WTC11 (cell line): Measurements from ENCODE around the gene PIK3C3. TPM values are rescaled to one million over a fixed set of nuclear protein-coding genes. Genes with fewer than 3 reads are reported as not detected.

Source experiments
- ATAC-seq: fragments of 200-7000 bp; cut with Tn5 transposase; 2 replicates; pipeline ENCODE4 v1.10.0; 2021; ENCODE audit warnings: mild to moderate bottlenecking, moderate library complexity
- CTCF ChIA-PET: fragments of 300-600 bp; sonication (Branson Sonifier 250); formaldehyde crosslinking; loops from one replicate; lab custom pipeline; 2021; ENCODE audit warnings: antibody characterized with exemption; lab: Charles Lee
- POLR2A ChIA-PET: fragments of 350-600 bp; sonication (Branson Sonifier 250); formaldehyde crosslinking; loops from one replicate; lab custom pipeline; 2021; ENCODE audit warnings: antibody characterized with exemption; lab: Charles Lee
- DNase-seq: peaks from one replicate; pipeline ENCODE4 v3.0.0; 2021; ENCODE audit warnings: low spot score
- H3K27ac Mint-ChIP-seq: 2 replicates; pipeline ENCODE4 v1.8.0; 2021; ENCODE audit warnings: mixed read lengths
- H3K27me3 Mint-ChIP-seq: 2 replicates; pipeline ENCODE4 v1.8.0; 2021; ENCODE audit warnings: low read depth, mild to moderate bottlenecking, moderate library complexity, mixed read lengths
- H3K36me3 Mint-ChIP-seq: 2 replicates; pipeline ENCODE4 v1.8.0; 2021; ENCODE audit warnings: mixed read lengths
- H3K4me1 Mint-ChIP-seq: 2 replicates; pipeline ENCODE4 v1.8.0; 2022; ENCODE audit warnings: mixed read lengths
- H3K4me3 Mint-ChIP-seq: 2 replicates; pipeline ENCODE4 v1.8.0; 2021; ENCODE audit warnings: mild to moderate bottlenecking, moderate library complexity, mixed read lengths
- H3K9me3 Mint-ChIP-seq: 2 replicates; pipeline ENCODE4 v1.8.0; 2021; ENCODE audit warnings: mixed read lengths
- CREM ChIP-seq: sonication (generic); formaldehyde crosslinking; IDR thresholded peaks from 2 replicates; pipeline ENCODE4 v1.8.1; 2022; ENCODE audit warnings: mild to moderate bottlenecking, missing genetic modification reagents, moderate library complexity
- ELF4 ChIP-seq: sonication (generic); formaldehyde crosslinking; IDR thresholded peaks from 2 replicates; pipeline ENCODE4 v1.8.1; 2022; ENCODE audit warnings: low read depth, mild to moderate bottlenecking, moderate library complexity, missing genetic modification reagents
- EMX1 ChIP-seq: fragments of 250-450 bp; sonication (Bioruptor Pico); IDR thresholded peaks from 2 replicates; pipeline ENCODE4 v1.8.0; 2021; ENCODE audit warnings: mild to moderate bottlenecking
- ESRRA ChIP-seq: sonication (generic); formaldehyde crosslinking; IDR thresholded peaks from 2 replicates; pipeline ENCODE4 v1.8.1; 2022; ENCODE audit warnings: mild to moderate bottlenecking, missing genetic modification reagents, borderline replicate concordance
- FOXJ3 ChIP-seq: sonication (generic); formaldehyde crosslinking; IDR thresholded peaks from 2 replicates; pipeline ENCODE4 v1.9.0; 2021; ENCODE audit warnings: missing genetic modification reagents, mild to moderate bottlenecking, borderline replicate concordance
- GABPB1 ChIP-seq: sonication (generic); formaldehyde crosslinking; IDR thresholded peaks from 2 replicates; pipeline ENCODE4 v1.8.1; 2023; ENCODE audit warnings: mild to moderate bottlenecking, missing genetic modification reagents
- NR1H2 ChIP-seq: sonication (generic); formaldehyde crosslinking; IDR thresholded peaks from 2 replicates; pipeline ENCODE4 v1.9.0; 2021; ENCODE audit warnings: mild to moderate bottlenecking, moderate library complexity, missing genetic modification reagents
- NR2C2 ChIP-seq: sonication (generic); formaldehyde crosslinking; IDR thresholded peaks from 2 replicates; pipeline ENCODE4 v1.8.0; 2022; ENCODE audit warnings: mild to moderate bottlenecking, missing genetic modification reagents
- RELA ChIP-seq: sonication (generic); formaldehyde crosslinking; IDR thresholded peaks from 2 replicates; pipeline ENCODE4 v1.8.1; 2022; ENCODE audit warnings: missing genetic modification reagents, mild to moderate bottlenecking, borderline replicate concordance
- SMAD4 ChIP-seq: sonication (generic); formaldehyde crosslinking; IDR thresholded peaks from 2 replicates; pipeline ENCODE4 v1.8.0; 2022; ENCODE audit warnings: mild to moderate bottlenecking, missing genetic modification reagents
- ZNF219 ChIP-seq: sonication (generic); formaldehyde crosslinking; IDR thresholded peaks from 2 replicates; pipeline ENCODE4 v1.8.0; 2023; ENCODE audit warnings: missing genetic modification reagents, mild to moderate bottlenecking, borderline replicate concordance
- ZNF232 ChIP-seq: sonication (generic); formaldehyde crosslinking; IDR thresholded peaks from 2 replicates; pipeline ENCODE4 v1.8.0; 2022; ENCODE audit warnings: mild to moderate bottlenecking, missing genetic modification reagents
- ZNF317 ChIP-seq: sonication (generic); formaldehyde crosslinking; IDR thresholded peaks from 2 replicates; pipeline ENCODE4 v1.8.1; 2023; ENCODE audit warnings: low read depth, mild to moderate bottlenecking, moderate library complexity, missing genetic modification reagents, borderline replicate concordance
- total RNA-seq: library from RNA; stranded (reverse); gene quantifications from 3 replicates; pipeline ENCODE4 v1.2.3, GENCODE V29; 2021
- TF ChIP-seq, protein P1 (sequence below): sonication (generic); formaldehyde crosslinking; conservative IDR thresholded peaks from 2 replicates; pipeline ENCODE4 v1.8.1; 2023; ENCODE audit warnings: mild to moderate bottlenecking, low read depth, missing genetic modification reagents, moderate library complexity
- TF ChIP-seq, protein P2 (sequence below): sonication (generic); formaldehyde crosslinking; IDR thresholded peaks from 2 replicates; pipeline ENCODE4 v1.8.0; 2023; ENCODE audit warnings: mild to moderate bottlenecking, missing genetic modification reagents
- TF ChIP-seq, protein P3 (sequence below): sonication (generic); formaldehyde crosslinking; IDR thresholded peaks from 2 replicates; pipeline ENCODE4 v1.8.0; 2022; ENCODE audit warnings: mild to moderate bottlenecking, missing genetic modification reagents
- TF ChIP-seq, protein P4 (sequence below): sonication (generic); formaldehyde crosslinking; IDR thresholded peaks from 2 replicates; pipeline ENCODE4 v1.8.1; 2022; ENCODE audit warnings: missing genetic modification reagents, borderline replicate concordance
- TF ChIP-seq, protein P5 (sequence below): fragments of 250-450 bp; sonication (Bioruptor Pico); IDR thresholded peaks from 2 replicates; pipeline ENCODE4 v1.9.0; 2021; ENCODE audit warnings: moderate library complexity, mild to moderate bottlenecking, inconsistent platforms, borderline replicate concordance
- TF ChIP-seq, protein P6 (sequence below): sonication (generic); formaldehyde crosslinking; IDR thresholded peaks from 2 replicates; pipeline ENCODE4 v1.8.0; 2022; ENCODE audit warnings: missing genetic modification reagents

PIK3C3 gene
- total RNA-seq, 1 experiment from 2014 or later: 40.4 TPM

DNA sequence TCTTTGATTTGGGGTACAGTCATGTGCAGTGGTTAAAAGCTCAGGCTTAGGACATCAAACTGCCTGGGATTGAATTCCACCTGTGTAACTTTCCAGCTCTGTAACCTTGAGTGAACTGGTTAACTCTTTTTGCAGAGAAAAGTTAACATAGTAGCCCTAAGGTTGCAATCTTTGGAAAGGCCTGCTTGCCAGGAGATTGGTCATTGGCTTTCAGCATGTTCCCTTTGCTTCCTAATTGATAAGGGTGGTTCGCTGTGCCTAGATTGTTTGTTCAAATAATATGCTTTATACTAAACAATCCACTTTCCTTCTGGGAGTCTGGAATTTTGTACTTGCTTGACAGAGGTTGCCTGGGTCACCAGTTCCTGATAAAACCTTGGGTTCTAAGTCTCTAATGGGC is 86.8 kb downstream of the PIK3C3 start (continued):
- TF ChIP-seq, protein P1, sequence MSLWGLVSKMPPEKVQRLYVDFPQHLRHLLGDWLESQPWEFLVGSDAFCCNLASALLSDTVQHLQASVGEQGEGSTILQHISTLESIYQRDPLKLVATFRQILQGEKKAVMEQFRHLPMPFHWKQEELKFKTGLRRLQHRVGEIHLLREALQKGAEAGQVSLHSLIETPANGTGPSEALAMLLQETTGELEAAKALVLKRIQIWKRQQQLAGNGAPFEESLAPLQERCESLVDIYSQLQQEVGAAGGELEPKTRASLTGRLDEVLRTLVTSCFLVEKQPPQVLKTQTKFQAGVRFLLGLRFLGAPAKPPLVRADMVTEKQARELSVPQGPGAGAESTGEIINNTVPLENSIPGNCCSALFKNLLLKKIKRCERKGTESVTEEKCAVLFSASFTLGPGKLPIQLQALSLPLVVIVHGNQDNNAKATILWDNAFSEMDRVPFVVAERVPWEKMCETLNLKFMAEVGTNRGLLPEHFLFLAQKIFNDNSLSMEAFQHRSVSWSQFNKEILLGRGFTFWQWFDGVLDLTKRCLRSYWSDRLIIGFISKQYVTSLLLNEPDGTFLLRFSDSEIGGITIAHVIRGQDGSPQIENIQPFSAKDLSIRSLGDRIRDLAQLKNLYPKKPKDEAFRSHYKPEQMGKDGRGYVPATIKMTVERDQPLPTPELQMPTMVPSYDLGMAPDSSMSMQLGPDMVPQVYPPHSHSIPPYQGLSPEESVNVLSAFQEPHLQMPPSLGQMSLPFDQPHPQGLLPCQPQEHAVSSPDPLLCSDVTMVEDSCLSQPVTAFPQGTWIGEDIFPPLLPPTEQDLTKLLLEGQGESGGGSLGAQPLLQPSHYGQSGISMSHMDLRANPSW (CRISPR knock-in tag): no peak
- TF ChIP-seq NR2C2 (no peak), EMX1 (CRISPR knock-in tag) (no peak), ELF4 (CRISPR knock-in tag) (no peak), ZNF317 (CRISPR knock-in tag) (no peak)
- TF ChIP-seq, protein P2, sequence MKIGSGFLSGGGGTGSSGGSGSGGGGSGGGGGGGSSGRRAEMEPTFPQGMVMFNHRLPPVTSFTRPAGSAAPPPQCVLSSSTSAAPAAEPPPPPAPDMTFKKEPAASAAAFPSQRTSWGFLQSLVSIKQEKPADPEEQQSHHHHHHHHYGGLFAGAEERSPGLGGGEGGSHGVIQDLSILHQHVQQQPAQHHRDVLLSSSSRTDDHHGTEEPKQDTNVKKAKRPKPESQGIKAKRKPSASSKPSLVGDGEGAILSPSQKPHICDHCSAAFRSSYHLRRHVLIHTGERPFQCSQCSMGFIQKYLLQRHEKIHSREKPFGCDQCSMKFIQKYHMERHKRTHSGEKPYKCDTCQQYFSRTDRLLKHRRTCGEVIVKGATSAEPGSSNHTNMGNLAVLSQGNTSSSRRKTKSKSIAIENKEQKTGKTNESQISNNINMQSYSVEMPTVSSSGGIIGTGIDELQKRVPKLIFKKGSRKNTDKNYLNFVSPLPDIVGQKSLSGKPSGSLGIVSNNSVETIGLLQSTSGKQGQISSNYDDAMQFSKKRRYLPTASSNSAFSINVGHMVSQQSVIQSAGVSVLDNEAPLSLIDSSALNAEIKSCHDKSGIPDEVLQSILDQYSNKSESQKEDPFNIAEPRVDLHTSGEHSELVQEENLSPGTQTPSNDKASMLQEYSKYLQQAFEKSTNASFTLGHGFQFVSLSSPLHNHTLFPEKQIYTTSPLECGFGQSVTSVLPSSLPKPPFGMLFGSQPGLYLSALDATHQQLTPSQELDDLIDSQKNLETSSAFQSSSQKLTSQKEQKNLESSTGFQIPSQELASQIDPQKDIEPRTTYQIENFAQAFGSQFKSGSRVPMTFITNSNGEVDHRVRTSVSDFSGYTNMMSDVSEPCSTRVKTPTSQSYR (CRISPR knock-in tag): no peak
- TF ChIP-seq, protein P3, sequence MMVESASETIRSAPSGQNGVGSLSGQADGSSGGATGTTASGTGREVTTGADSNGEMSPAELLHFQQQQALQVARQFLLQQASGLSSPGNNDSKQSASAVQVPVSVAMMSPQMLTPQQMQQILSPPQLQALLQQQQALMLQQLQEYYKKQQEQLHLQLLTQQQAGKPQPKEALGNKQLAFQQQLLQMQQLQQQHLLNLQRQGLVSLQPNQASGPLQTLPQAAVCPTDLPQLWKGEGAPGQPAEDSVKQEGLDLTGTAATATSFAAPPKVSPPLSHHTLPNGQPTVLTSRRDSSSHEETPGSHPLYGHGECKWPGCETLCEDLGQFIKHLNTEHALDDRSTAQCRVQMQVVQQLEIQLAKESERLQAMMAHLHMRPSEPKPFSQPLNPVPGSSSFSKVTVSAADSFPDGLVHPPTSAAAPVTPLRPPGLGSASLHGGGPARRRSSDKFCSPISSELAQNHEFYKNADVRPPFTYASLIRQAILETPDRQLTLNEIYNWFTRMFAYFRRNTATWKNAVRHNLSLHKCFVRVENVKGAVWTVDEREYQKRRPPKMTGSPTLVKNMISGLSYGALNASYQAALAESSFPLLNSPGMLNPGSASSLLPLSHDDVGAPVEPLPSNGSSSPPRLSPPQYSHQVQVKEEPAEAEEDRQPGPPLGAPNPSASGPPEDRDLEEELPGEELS (CRISPR knock-in tag): no peak
- TF ChIP-seq, protein P4, sequence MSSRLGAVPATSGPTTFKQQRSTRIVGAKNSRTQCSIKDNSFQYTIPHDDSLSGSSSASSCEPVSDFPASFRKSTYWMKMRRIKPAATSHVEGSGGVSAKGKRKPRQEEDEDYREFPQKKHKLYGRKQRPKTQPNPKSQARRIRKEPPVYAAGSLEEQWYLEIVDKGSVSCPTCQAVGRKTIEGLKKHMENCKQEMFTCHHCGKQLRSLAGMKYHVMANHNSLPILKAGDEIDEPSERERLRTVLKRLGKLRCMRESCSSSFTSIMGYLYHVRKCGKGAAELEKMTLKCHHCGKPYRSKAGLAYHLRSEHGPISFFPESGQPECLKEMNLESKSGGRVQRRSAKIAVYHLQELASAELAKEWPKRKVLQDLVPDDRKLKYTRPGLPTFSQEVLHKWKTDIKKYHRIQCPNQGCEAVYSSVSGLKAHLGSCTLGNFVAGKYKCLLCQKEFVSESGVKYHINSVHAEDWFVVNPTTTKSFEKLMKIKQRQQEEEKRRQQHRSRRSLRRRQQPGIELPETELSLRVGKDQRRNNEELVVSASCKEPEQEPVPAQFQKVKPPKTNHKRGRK (CRISPR knock-in tag): no peak

DNA sequence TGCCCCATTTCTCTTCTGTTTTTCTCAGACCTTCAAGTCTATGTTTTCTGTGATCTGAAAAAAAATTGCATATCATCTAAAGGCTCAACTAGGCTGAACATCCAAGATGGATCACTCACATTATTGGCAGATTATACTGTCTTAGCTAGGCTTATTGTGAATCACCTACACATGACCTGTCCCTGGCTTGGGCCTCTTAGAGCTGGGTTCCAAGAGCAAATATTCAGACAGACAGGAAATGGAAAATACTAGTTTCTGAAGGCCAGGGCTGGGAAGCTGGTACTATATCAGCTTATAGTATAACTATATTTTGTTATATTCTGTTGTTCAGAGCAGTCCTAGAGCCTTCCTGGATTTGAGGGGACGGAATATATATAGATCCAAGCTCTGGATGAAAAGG is 90.3 kb downstream of the PIK3C3 start:
- no peaks in the 10 kb centered on the region for H3K27me3 Mint-ChIP-seq
- DNase-seq (no peak), ATAC-seq (no peak)
- ChIA-PET CTCF (interaction anchor here (0.8 to 1.7 kb wide), 3 partner anchors 8 to 17 kb away, joined by 3 to 5 read pairs (median 4); no protein-coding TSS in a partner anchor), POLR2A (no interaction called here)
- H3K4me3 Mint-ChIP-seq: no peak overlapping the region
- no peak overlapping the region for H3K27ac Mint-ChIP-seq
- no peaks in the 10 kb centered on the region for H3K9me3 Mint-ChIP-seq
- peaks cover 22% of the 10 kb centered on the region for H3K36me3 Mint-ChIP-seq
- H3K4me1 Mint-ChIP-seq: peaks cover 3% of the 10 kb centered on the region
- TF ChIP-seq CREM (CRISPR knock-in tag) (no peak), FOXJ3 (CRISPR knock-in tag) (no peak), RELA (no peak), GABPB1 (CRISPR knock-in tag) (no peak), NR1H2 (CRISPR knock-in tag) (no peak), ZNF219 (CRISPR knock-in tag) (no peak), SMAD4 (CRISPR knock-in tag) (no peak), ESRRA (no peak), ZNF232 (CRISPR knock-in tag) (no peak)
- TF ChIP-seq, protein P5, sequence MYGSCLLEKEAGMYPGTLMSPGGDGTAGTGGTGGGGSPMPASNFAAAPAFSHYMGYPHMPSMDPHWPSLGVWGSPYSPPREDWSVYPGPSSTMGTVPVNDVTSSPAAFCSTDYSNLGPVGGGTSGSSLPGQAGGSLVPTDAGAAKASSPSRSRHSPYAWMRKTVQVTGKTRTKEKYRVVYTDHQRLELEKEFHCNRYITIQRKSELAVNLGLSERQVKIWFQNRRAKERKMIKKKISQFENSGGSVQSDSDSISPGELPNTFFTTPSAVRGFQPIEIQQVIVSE (CRISPR knock-in tag): no peak
- TF ChIP-seq, protein P1 (CRISPR knock-in tag): no peak
- TF ChIP-seq, protein P6, sequence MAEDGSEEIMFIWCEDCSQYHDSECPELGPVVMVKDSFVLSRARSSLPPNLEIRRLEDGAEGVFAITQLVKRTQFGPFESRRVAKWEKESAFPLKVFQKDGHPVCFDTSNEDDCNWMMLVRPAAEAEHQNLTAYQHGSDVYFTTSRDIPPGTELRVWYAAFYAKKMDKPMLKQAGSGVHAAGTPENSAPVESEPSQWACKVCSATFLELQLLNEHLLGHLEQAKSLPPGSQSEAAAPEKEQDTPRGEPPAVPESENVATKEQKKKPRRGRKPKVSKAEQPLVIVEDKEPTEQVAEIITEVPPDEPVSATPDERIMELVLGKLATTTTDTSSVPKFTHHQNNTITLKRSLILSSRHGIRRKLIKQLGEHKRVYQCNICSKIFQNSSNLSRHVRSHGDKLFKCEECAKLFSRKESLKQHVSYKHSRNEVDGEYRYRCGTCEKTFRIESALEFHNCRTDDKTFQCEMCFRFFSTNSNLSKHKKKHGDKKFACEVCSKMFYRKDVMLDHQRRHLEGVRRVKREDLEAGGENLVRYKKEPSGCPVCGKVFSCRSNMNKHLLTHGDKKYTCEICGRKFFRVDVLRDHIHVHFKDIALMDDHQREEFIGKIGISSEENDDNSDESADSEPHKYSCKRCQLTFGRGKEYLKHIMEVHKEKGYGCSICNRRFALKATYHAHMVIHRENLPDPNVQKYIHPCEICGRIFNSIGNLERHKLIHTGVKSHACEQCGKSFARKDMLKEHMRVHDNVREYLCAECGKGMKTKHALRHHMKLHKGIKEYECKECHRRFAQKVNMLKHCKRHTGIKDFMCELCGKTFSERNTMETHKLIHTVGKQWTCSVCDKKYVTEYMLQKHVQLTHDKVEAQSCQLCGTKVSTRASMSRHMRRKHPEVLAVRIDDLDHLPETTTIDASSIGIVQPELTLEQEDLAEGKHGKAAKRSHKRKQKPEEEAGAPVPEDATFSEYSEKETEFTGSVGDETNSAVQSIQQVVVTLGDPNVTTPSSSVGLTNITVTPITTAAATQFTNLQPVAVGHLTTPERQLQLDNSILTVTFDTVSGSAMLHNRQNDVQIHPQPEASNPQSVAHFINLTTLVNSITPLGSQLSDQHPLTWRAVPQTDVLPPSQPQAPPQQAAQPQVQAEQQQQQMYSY (CRISPR knock-in tag): no peak
